AG04449 (cell line): ENCODE measurements around the gene IGFBPL1.

Experiments used
- CTCF ChIA-PET: fragments of 350-600 bp; formaldehyde crosslinking; extraction: SDS; loops from one replicate; lab custom pipeline; 2021; ENCODE audit warnings: antibody characterized with exemption; lab: Yijun Ruan, JAX
- POLR2A ChIA-PET: fragments of 400-600, 350-600 bp; formaldehyde crosslinking; extraction: SDS; loops from one replicate; lab custom pipeline; 2020; ENCODE audit warnings: antibody characterized with exemption, inconsistent platforms; lab: Yijun Ruan, JAX
- DNase-seq: peaks from one replicate; pipeline ENCODE4 v3.0.0-alpha.2; 2010; ENCODE audit warnings: low read depth, low spot score
- H3K4me3 ChIP-seq: 2 replicates; pipeline ENCODE4 v1.5.1; 2011; ENCODE audit warnings: low read depth, mild to moderate bottlenecking, control low read depth, low read length
- TF ChIP-seq, protein P1 (sequence below): IDR thresholded peaks from one replicate; pipeline ENCODE4 v1.5.1; 2011; ENCODE audit warnings: mild to moderate bottlenecking, moderate library complexity, low read length, control low read depth, inconsistent platforms; ENCODE audit not compliant: insufficient read depth; ENCODE audit errors: missing control alignments

IGFBPL1 gene

DNA sequence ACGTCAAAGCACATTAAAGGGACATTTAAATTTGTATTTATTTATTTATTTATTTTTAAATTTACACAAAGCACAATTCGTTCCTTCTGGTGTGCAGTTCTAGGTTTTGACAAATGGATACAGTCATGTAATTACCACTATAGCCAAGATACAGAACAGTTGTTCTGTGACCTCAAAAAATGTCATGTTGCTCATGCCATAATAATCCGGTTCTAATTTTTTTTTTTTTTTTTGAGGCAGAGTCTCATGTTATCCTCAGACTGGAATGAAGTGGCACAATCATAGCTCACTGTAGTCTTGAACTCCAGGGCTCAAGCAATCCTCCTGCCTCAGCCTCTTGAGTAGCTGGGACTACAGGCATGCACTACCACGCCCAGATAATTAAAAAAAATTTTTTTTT, 7.8 kb downstream of the IGFBPL1 start:
- ChIA-PET CTCF (interaction anchor here (1.0 to 3.0 kb wide), 8 partner anchors 9 to 21 kb away, joined by 3 to 27 read pairs (median 4); no protein-coding TSS in a partner anchor), POLR2A (no interaction called here)
- no peak for DNase-seq
- TF ChIP-seq, protein P1, sequence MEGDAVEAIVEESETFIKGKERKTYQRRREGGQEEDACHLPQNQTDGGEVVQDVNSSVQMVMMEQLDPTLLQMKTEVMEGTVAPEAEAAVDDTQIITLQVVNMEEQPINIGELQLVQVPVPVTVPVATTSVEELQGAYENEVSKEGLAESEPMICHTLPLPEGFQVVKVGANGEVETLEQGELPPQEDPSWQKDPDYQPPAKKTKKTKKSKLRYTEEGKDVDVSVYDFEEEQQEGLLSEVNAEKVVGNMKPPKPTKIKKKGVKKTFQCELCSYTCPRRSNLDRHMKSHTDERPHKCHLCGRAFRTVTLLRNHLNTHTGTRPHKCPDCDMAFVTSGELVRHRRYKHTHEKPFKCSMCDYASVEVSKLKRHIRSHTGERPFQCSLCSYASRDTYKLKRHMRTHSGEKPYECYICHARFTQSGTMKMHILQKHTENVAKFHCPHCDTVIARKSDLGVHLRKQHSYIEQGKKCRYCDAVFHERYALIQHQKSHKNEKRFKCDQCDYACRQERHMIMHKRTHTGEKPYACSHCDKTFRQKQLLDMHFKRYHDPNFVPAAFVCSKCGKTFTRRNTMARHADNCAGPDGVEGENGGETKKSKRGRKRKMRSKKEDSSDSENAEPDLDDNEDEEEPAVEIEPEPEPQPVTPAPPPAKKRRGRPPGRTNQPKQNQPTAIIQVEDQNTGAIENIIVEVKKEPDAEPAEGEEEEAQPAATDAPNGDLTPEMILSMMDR: no peak
- H3K4me3 ChIP-seq: no peak overlapping the region

DNA sequence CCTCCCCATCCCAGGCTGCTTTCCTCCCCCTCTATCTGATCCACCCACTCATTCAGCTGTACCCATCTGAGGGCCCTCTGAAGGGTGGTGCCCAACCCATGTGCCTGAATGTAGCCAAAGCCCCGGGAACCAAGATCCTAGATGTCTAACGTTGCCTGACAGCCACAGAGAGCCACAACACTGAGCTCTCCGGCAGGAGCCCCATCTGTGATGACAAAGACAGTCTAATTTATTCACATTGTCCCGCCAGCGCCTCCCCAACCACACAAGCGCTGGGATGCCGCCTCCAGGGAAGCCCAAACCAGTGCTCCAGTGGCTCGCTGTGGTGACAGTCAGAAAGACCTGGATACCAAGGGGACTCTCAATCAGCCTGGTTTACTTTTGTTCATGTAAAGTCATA, 8.4 kb downstream of the IGFBPL1 start:
- ChIA-PET POLR2A (no interaction called here), CTCF (interaction anchor here (0.6 to 3.0 kb wide), 3 partner anchors 18 to 932 kb away, joined by 3 to 27 read pairs (median 3); no protein-coding TSS in a partner anchor)
- TF ChIP-seq, protein P1: no peak
- no peak for DNase-seq
- no peak overlapping the region for H3K4me3 ChIP-seq

DNA sequence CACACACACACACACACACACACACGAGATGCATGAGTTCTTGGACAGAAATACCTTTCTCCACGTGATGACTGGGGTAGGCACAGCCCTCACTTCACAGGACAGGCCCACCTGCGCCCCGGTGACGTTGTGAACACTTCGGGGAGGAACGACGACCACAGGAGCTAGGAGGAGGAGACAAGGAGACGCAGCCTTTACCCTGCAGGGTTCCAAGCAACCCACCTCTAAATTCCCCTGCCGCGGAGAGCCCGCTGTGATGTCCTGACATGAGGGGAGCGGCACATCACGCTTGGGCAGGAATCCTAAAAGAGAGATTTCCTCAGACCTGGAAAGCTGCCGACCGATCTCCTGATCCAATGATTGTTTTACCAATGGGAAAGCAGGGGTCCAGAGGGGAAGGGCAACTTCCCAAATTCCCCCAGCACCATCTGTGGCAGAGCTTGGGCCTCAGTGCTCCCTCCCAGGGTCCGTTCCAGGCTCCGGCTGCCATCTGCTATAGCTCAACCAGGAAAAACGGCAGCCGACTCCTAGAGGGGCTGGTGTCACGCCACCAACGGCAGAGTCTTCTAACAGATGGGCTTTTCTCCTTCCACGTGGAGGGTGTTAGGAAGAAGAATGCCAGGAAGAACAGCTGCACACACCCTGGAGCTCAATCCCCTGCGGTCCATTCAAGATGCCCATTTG, 10.1 kb downstream of the IGFBPL1 start:
- H3K4me3 ChIP-seq: no peak overlapping the region
- CTCF ChIA-PET: interaction anchor here (1.0 to 1.3 kb wide), 2 partner anchors 13 to 16 kb away, joined by 3 to 4 read pairs; no protein-coding TSS in a partner anchor
- DNase-seq: no peak
- POLR2A ChIA-PET: interaction anchor here (0.6 to 0.7 kb wide), 2 partner anchors 257 to 514 kb away, joined by 3 to 6 read pairs; no protein-coding TSS in a partner anchor
- TF ChIP-seq, protein P1: no peak

DNA sequence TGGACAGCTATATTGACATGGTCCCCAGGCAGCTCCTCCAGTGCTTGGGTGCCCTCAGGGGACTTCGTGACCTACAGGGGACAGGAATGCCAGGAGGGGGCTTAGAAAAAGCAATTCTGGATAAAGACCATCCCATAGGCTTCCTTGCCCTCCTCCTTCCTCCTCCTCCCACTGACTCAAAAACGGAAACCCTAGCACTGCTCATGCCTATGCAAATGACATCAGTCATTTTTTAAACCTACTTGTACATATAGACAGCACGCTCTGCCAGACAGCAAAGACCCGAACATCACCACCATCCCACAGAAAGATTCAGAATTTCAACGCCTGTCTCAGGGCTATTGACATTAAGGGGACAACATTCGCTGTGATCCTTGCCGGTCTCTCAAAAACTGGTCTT, 11.0 kb downstream of the IGFBPL1 start:
- ChIA-PET POLR2A (no interaction called here), CTCF (interaction anchor here (1.2 to 3.8 kb wide), 2 partner anchors 9 to 12 kb away, joined by 3 to 14 read pairs; no protein-coding TSS in a partner anchor)
- TF ChIP-seq, protein P1: no peak
- DNase-seq: no peak
- no peak overlapping the region for H3K4me3 ChIP-seq

DNA sequence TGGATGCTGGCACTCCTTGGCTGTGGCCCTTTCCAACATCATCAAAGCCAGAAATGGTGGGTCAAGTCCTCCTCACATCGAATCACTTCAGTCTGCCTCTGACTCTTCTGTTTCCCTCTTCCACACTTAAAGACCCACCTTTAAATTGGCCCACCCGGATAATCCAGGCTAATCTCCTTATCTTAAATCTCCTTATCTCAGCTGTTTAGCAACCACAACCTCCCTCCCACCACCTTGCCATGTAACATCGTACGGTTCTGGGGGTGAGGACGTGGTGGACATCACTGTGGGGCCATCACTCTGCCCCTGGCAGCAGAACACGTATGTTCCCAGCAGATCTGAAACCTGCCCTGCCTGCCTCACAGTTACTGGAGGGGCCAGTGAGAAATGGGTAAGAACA, 11.5 kb downstream of the IGFBPL1 start:
- H3K4me3 ChIP-seq: no peak overlapping the region
- POLR2A ChIA-PET: no interaction called here
- DNase-seq: no peak
- TF ChIP-seq, protein P1: no peak
- CTCF ChIA-PET: interaction anchor here (1.0 to 3.8 kb wide), 3 partner anchors 9 to 20 kb away, joined by 3 to 14 read pairs (median 4); no protein-coding TSS in a partner anchor

DNA sequence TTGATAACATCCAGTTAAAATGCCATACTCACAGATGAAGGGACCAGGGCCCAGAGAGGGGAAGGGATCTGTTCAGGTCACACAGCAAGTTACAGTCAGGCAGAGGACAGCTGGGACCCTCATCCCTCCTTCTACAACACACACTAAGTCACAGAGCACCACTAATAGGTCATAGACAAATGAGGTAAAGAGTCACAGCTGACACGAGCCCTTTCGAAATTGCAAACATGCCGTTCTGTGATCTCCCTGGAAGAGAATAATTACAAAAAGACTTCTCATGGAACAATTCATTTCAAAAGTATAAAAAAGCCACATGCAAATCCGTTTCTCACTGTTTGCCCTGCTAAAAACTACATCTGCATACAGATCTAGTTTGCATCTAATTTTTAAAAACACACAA, 15.5 kb downstream of the IGFBPL1 start:
- H3K4me3 ChIP-seq: no peak overlapping the region
- TF ChIP-seq, protein P1: no peak
- no peak for DNase-seq
- CTCF ChIA-PET: interaction anchor here (1.5 to 2.4 kb wide), 2 partner anchors 8 to 10 kb away, joined by 4 to 5 read pairs; no protein-coding TSS in a partner anchor
- POLR2A ChIA-PET: no interaction called here
